ENCODE data around the gene CLIC6. TPM values are rescaled to one million over a fixed set of nuclear protein-coding genes. Genes with fewer than 3 reads are reported as not detected.

CLIC6 gene
- total and polyA plus RNA-seq, 2 of the 4 experiments (the other 2 are of a cell fraction): not detected

DNA sequence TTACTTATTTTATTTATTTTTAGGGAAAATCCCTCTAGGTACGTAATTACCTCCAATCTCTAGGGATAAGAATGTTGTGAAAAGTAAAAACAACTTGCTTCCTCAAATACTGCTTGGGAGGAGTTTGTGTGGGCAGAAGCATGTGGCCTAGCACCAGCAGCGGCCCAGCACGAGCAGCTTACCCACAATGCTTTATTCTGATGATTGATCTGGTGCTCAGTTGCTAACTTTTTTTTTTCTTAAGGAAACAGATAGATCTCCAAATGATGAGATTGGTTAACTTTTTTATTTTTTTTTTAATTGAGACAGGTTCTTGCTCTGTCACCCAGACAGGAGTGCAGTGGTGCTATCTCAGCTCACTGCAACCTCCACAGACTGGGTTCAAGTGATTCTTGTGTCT, 4.2 kb downstream of the CLIC6 start:
- no peak overlapping the region for H2BK15ac ChIP-seq (ENCODE audit: low read depth, low read length)
- H4K8ac ChIP-seq (ENCODE audit: low read depth in 2 of 2, low read length in 2 of 2): no peak overlapping the region
- POLR2A ChIA-PET (ENCODE audit: unreplicated experiment): no interaction called here
- no peak overlapping the region for H3K14ac ChIP-seq (replicated peaks; ENCODE audit: low read depth, low read length)
- dilution Hi-C loops (cut with HindIII; ENCODE audit: low sequenced_read_pairs, unreplicated experiment) (no loop called here), intact Hi-C loops (cut with micrococcal nuclease) (no loop called here), in situ Hi-C loops (cut with MboI; ENCODE audit: low sequenced_read_pairs) (no loop called here)
- H3K4me2 ChIP-seq (ENCODE audit: low read depth, low read length): no peak overlapping the region
- H2BK120ac ChIP-seq (ENCODE audit: low read depth, low read length): no peak overlapping the region
- H3K4me1 ChIP-seq (ENCODE audit: control insufficient read depth, insufficient read depth, low read length): peaks cover 6% of the 10 kb centered on the region; the same call in 1 of the 2 replicates
- H3K36me3 ChIP-seq (ENCODE audit: control insufficient read depth, insufficient read depth, low read length): no peaks in the 10 kb centered on the region
- no peak overlapping the region for H3K23ac ChIP-seq (ENCODE audit: low read depth, low read length)
- H3K79me1 ChIP-seq (ENCODE audit: low read depth in 1 of 2, low read length in 2 of 2): no peaks in the 10 kb centered on the region
- H4K20me1 ChIP-seq (ENCODE audit: insufficient read depth, low read length): no peaks in the 10 kb centered on the region
- no peak overlapping the region for H2AK9ac ChIP-seq (replicated peaks; ENCODE audit: low read depth, low read length, poor library complexity)
- BruUV-seq (replicated peaks): no TSS peak
- H2AFZ ChIP-seq (replicated peaks; ENCODE audit: low read length, poor library complexity): no peak overlapping the region
- TF ChIP-seq POLR2A (IDR thresholded peaks at IDR 0.05; ENCODE audit: low read depth, low read length) (no peak), BHLHE40 (IDR thresholded peaks at IDR 0.05; ENCODE audit: low read depth, low read length) (peak; percentile 37; the same call in 1 of the 2 replicates)
- CTCF ChIA-PET: interaction anchor here (0.6 kb wide), 1 partner anchor 82 kb away, joined by 6 read pairs; no protein-coding TSS in a partner anchor
- no peak overlapping the region for H3K27ac ChIP-seq (ENCODE audit: insufficient read depth, low read length)
- H3K56ac ChIP-seq (ENCODE audit: extremely low read depth, insufficient read depth, low read length): no peak overlapping the region
- no peak overlapping the region for H3K4ac ChIP-seq (ENCODE audit: low read depth, low read length)
- peaks cover 82% of the 10 kb centered on the region for H3K27me3 ChIP-seq (ENCODE audit: control insufficient read depth, insufficient read depth, low read length)
- H3K9ac ChIP-seq (ENCODE audit: low read depth, low read length): no peak overlapping the region
- H3K9me3 ChIP-seq (ENCODE audit: control insufficient read depth, insufficient read depth, low read length): peaks cover 9% of the 10 kb centered on the region; the same call in 1 of the 2 replicates
- DNase-seq (no peak), ATAC-seq (ENCODE audit: low read depth) (no peak)
- H4K91ac ChIP-seq (ENCODE audit: insufficient read depth, low read depth, low read length): no peak overlapping the region
- H2BK5ac ChIP-seq (ENCODE audit: low read depth, low read length, poor library complexity, severe bottlenecking): no peak overlapping the region
- no peak overlapping the region for H2BK20ac ChIP-seq (ENCODE audit: low read depth, low read length)
- no peak overlapping the region for H3K18ac ChIP-seq (ENCODE audit: low read depth, low read length)
- H3K4me3 ChIP-seq (ENCODE audit: insufficient read depth, low read depth, low read length): no peak overlapping the region
- WGBS, 2 experiments (ENCODE audit: extremely low coverage in 2 of 2, insufficient read length in 1 of 2): no CpG with 5 or more reads among the region's 3 CpGs
- H4K5ac ChIP-seq (ENCODE audit: low read depth, low read length): no peak overlapping the region
- H2AK5ac ChIP-seq (ENCODE audit: low read depth, low read length): no peak overlapping the region
- no peaks in the 10 kb centered on the region for H3K9me1 ChIP-seq (ENCODE audit: insufficient read depth, low read length)

Measured in IMR-90 (cell line).